ENCODE results near the gene ZNF407.

Gene ZNF407

GRCh38 chr18:74577019-74577418 is 20.7 kb upstream of the ZNF407 start:
- Mint-ChIP-seq H3K27ac (no peak overlapping the region), H3K27me3 (ENCODE audit: low read depth, poor library complexity) (peaks cover 14% of the 10 kb centered on the region), H3K4me1 (no peaks in the 10 kb centered on the region), H3K36me3 (ENCODE audit: low read depth) (no peaks in the 10 kb centered on the region), H3K4me3 (no peak overlapping the region), H3K9me3 (no peaks in the 10 kb centered on the region)
- TF ChIP-seq CTCF (IDR thresholded peaks at IDR 0.05) = no peak
- DNase-seq = no peak

GRCh38 chr18:74579496-74580065 is 18.1 kb upstream of the ZNF407 start:
- no peak for DNase-seq
- no peaks in the 10 kb centered on the region for H3K4me1 Mint-ChIP-seq
- H3K9me3 Mint-ChIP-seq = no peaks in the 10 kb centered on the region
- TF ChIP-seq CTCF (IDR thresholded peaks at IDR 0.05) = no peak
- H3K27ac Mint-ChIP-seq = no peak overlapping the region
- H3K4me3 Mint-ChIP-seq = no peak overlapping the region
- no peaks in the 10 kb centered on the region for H3K36me3 Mint-ChIP-seq (ENCODE audit: low read depth)
- H3K27me3 Mint-ChIP-seq (ENCODE audit: low read depth, poor library complexity) = peaks cover 20% of the 10 kb centered on the region

- Mint-ChIP-seq H3K36me3 (ENCODE audit: low read depth) (no peaks in the 10 kb centered on the region), H3K27ac (no peak overlapping the region), H3K4me1 (no peaks in the 10 kb centered on the region), H3K27me3 (ENCODE audit: low read depth, poor library complexity) (peaks cover 40% of the 10 kb centered on the region), H3K4me3 (no peak overlapping the region), H3K9me3 (no peaks in the 10 kb centered on the region)
- DNase-seq = no peak
- TF ChIP-seq CTCF (IDR thresholded peaks at IDR 0.05) = no peak
These were observed 15.0 kb upstream of the ZNF407 start for GRCh38 chr18:74582642-74583041.

- peaks cover 5% of the 10 kb centered on the region for H3K36me3 Mint-ChIP-seq (ENCODE audit: low read depth)
- no peak for DNase-seq
- H3K27ac Mint-ChIP-seq = no peak overlapping the region
- peaks cover 48% of the 10 kb centered on the region for H3K27me3 Mint-ChIP-seq (ENCODE audit: low read depth, poor library complexity)
- H3K4me3 Mint-ChIP-seq = no peak overlapping the region
- no peak for TF ChIP-seq CTCF (IDR thresholded peaks at IDR 0.05)
- H3K4me1 Mint-ChIP-seq = no peaks in the 10 kb centered on the region
- H3K9me3 Mint-ChIP-seq = no peaks in the 10 kb centered on the region
These were observed 10.2 kb upstream of the ZNF407 start for GRCh38 chr18:74587441-74587840.

- Mint-ChIP-seq H3K27me3 (ENCODE audit: low read depth, poor library complexity) (peaks cover 40% of the 10 kb centered on the region), H3K36me3 (ENCODE audit: low read depth) (peaks cover 21% of the 10 kb centered on the region), H3K4me3 (no peak overlapping the region), H3K9me3 (no peaks in the 10 kb centered on the region), H3K4me1 (no peaks in the 10 kb centered on the region), H3K27ac (no peak overlapping the region)
- TF ChIP-seq CTCF (IDR thresholded peaks at IDR 0.05) = no peak
- no peak for DNase-seq
These were observed 8.6 kb upstream of the ZNF407 start for GRCh38 chr18:74589021-74589420.

GRCh38 chr18:74589811-74590210 is 7.9 kb upstream of the ZNF407 start:
- Mint-ChIP-seq H3K4me3 (no peak overlapping the region), H3K9me3 (no peaks in the 10 kb centered on the region), H3K4me1 (peaks cover 4% of the 10 kb centered on the region), H3K27me3 (ENCODE audit: low read depth, poor library complexity) (peaks cover 40% of the 10 kb centered on the region), H3K36me3 (ENCODE audit: low read depth) (peaks cover 27% of the 10 kb centered on the region), H3K27ac (no peak overlapping the region)
- no peak for TF ChIP-seq CTCF (IDR thresholded peaks at IDR 0.05)
- no peak for DNase-seq
